Activated CD4-positive, alpha-beta T cell treated with anti-CD3 and anti-CD28 coated beads, Interleukin-2, amount 50 U/mL, for 4 hours (primary cell): Measurements from ENCODE around the gene LCLAT1.
"Not testable (repeated sequence)": the region's sequence is repeated elsewhere in the genome, so short reads cannot be mapped to it uniquely, and the experiment has no call there.

Source experiments
- DNase-seq, 2 experiments: peaks; one replicate each; pipeline ENCODE4 v3.0.0-alpha.2; 2020

The LCLAT1 gene

DNA sequence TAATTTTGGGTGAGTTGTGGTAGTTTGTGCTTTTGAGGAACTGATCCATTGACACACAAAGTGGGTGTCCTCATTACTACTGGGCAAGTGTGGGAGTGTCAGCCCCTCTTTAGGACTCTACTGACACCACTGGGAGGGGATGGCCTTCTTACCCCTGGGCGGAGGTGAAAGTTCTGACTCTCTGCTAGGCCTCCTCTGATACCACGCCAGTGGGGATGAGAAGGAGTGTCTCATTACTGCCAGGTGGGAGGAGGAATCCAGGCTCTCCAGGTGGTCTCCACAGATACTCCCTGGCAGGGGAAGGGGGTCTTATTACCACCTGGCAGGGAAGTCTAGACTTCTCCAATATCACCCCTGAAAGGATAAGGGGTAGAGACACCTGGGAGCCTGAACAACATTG lies 9.1 kb downstream of the LCLAT1 start:
- no peak for DNase-seq

DNA sequence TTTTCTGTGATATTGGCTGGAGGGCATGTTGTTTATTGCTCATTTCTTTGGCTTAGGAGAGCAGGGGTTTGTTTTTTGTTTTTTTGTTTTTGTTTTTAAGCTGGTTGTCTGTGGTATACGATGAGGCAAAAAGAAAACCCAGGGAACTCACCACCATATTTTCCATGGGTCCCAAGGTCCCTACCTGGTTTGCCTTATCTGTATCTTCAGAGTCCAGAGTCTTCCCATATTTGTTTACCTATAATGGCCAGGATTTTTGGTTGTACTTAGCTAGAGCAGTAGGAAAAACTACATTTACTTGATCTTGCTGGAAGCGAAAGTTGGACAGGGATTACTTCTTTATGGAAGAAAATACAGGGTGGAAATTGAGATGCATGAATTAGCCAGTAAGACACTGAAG lies 9.5 kb downstream of the LCLAT1 start:
- no peak for DNase-seq

DNA sequence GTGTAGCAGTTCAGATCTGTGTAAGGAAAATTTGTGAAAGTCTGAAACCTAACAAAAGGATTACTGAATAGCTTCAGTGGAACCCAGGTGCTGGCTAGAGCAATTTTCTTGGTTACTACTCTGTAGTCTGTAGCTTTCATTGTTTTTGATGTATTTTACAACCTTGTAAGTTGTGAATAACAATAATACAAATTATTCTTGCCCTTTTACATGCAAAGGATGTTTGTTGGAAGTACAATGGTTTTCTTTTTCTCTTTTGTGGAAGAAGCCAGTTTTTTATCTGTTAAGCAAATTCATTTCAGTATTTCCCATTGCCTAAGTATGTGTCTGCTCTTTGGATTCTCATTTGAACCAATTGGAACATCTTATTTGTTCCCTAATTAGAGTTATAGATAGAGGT lies 10.2 kb downstream of the LCLAT1 start:
- DNase-seq: no peak

DNA sequence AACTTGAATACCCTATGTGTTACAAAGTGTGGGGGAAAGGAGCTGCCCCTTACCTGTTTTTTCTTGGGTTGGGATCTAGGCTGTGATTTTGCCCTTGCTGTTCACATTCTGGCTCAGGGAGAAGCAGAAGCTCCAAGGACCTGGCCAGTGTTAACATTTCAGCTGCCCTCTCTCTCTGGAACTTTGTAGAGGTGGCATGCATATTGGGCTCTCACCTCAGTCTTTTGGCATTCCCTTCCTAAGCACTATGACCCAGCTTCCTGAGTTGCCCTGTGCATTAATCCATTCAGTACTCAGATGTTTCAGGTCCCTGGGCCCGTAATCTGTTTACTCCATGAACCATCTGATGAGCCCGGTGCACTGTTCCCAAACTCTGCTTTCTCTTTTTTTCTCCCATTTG lies 12.1 kb downstream of the LCLAT1 start:
- DNase-seq: no peak

DNA sequence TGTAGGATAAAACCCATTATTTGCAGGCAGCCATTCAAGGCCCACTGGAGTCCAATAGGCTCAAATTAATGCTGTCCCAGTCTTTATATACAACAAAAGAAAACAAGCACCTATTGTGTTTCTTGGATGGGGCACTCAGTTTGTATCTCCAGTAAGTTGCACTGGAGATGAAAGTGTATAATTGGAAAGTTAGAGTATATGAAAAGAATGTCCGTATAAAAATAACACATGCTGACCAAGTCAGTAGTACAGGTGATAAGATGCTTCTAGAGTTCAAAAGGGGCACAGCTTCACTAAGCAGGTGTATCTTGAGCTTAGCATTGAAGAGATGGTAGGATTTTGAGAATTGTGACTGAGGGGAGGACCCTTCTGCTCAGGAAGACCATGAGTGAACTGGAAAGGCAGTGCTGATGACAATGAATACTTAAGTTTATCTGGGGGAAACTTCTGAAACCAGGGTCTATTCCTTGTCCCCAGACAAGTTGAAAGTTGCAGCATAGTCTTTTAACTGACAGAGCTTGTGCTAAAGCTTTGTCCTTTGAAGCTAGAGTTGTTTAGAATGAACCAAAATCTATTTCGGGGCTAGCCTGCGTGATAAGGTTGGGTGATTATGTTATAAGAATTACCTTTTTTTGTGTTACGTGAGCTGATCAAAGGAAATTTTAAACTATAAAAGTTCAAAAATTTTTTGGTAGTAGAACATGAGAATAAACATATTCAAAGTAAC lies 15.2 kb downstream of the LCLAT1 start:
- DNase-seq: no peak

DNA sequence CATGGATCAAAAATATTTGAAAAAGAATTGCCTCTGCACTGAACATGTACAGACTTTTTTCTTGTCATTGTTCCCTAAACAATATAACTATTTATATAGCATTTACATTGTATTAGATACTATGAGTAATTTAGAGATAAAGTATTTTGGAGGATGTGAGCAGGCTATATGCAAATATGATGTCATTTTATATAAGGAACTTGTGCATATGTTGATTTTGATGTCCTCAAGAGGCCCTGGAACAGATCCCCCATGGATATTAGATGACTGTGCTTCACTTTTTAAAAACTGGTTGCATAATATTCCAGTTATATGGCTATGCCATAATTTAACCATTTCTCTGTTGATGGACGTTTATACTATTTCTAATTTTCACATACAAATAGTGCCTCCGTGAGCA lies 16.5 kb downstream of the LCLAT1 start:
- no peak for DNase-seq

DNA sequence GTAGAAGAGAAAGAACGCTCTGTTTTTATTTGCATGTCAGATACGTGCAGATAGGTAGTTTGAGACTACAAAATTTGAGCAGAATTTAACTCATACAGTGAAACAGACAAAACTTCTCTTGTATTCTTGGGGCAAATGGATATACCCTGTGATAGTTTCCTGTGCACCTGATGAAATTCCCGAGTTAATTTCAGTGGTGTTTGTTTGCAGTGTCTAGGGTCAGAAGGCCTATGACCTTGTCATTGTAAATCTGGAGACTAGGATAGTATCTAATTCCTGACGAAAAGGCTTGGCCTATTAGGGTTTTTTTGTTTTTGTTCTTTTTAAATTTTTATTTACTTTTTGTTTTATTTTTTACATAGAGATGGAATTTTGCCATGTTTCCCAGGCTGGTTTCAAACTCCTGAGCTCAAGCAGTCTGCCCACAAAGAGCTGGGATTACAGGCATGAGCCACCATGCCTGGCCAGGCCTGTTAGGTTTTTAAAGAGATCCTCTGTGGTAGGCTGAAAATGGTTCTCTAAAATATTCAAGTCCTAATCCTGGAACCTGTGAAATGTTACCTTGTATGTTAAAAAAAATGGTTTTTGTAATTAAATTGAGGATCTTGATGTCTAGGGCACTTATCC lies 17.6 kb downstream of the LCLAT1 start:
- no peak for DNase-seq

DNA sequence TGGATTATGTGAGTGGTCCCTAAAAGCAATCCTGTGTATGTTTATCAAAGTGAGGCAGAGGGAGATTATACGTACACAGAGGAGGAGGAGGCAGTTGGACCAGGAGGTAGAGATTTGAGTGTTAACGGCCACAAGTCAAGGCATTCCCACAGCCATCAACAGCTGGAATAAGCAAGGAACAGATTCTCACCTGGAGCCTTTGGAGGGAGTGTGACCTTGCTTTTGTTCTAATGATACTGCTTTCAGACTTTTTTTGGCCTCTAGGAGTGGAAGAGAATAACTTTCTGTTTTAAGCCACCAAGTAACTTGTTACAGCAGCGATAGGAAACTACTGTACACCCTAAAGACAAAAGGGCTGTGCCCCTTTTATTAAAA lies 18.1 kb downstream of the LCLAT1 start:
- no peak for DNase-seq

DNA sequence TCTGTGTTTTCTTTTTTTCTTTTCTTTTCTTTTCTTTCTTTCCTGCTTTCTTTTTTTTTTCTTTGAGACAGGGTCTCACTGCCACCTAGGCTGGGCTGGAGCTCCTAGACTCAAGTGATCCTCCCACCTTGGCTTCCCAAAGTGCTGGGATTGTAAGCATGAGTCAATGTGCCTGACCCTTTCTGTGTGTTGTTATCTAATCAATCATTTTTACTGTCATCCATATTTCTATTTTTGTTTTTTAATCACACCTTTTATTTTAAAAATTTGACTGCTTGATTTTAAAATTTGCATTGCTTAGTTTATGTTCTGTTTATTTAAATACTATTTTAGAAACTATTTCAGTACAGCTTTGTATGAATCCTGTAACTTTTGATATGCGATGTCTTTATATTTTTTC lies 19.2 kb downstream of the LCLAT1 start:
- no peak for DNase-seq

DNA sequence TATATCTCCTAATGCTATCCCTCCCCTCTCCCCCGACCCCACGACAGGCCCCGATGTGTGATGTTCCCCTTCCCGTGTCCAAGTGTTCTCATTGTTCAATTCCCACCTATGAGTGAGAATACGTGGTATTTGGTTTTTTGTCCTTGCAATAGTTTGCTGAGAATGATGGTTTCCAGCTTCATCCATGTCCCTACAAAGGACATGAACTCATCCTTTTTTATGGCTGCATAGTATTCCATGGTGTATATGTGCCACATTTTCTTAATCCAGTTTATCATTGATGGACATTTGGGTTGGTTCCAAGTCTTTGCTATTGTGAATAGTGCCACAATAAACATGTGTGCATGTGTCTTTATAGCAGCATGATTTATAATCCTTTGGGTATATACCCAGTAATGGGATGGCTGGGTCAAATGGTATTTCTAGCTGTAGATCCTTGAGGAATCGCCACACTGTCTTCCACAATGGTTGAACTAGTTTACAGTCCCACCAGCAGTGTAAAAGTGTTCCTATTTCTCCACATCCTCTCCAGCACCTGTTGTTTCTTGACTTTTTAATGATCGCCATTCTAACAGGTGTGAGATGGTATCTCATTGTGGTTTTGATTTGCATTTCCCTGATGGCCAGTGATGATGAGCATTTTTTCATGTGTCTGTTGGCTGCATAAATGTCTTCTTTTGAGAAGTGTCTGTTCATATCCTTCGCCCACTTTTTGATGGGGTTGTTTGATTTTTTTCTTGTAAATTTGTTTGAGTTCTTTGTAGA lies 20.2 kb downstream of the LCLAT1 start:
- not testable (repeated sequence) for DNase-seq

DNA sequence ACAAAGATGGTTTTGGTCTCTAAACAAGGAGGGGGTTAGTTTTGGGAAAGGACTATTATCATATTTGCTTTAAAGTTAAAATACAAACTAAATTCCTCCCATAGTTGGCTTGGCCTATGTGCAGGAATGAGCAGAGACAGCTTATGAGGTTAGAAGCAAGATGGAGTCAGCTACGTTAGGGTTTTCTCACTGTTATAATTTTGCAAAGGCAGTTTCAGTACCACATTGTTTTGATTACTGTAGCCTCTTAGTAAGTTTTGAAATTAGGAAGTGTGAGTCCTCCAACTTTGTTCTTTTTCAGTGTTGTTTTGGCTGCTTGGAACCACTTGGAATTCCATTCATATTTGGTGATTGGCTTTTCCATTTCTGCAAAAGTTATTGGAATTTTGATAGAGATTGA lies 23.4 kb downstream of the LCLAT1 start:
- no peak for DNase-seq

DNA sequence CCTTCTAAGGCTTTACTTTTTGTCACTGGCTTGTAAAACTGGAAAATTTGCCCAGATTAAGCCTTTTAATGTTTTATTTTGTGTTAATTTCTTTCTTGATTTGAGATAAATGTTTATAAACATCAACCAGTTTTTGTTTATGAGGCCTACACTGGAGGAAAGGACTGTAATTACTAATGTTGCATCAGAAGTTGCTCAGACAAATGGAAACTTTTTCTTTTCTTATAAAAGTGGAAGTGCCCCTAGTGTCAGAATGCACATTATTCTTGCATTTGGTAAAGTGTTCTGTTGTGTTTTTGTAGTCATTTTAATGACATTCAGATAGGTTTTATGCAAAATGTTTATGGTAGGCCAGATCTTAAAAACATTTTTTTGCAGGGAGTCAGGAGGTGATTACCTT lies 25.3 kb downstream of the LCLAT1 start:
- DNase-seq: no peak

DNA sequence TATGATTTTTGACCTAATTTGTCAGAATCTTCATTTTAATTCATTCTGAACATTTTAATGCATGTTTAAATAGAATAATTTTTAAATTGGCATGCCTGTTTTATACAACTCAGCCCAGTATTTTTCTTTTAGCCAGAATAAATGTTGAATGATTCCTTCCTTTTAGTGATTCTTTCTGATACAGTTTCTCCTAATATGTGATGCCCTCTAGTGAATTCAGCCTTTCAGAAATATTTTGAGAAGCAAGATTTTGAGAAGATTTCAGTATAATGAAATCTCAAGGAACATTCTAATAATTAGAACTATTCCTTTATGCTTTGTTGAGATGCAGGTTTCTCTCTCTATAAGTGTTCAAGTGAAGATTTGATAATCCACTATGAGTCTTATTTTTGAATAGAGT lies 28.5 kb downstream of the LCLAT1 start:
- DNase-seq: no peak

DNA sequence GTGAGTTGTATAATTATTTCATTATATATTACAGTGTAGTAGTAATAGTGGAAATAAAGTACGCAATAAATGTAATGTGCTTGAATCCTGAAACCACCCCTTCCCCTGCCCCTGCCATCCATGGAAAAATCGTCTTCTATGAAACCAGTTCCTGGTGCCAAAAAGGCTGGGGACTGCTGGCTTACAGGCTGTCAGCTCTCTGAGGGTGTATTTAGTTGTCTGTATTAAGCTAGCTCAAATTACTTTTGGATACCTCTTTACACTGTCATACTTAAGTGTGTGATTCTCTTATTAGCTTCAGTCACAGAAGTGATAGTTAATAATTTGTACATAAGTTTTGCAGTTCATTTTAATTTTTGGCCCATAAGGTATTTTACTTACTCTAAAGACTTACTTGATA lies 29.6 kb downstream of the LCLAT1 start:
- DNase-seq: no peak

DNA sequence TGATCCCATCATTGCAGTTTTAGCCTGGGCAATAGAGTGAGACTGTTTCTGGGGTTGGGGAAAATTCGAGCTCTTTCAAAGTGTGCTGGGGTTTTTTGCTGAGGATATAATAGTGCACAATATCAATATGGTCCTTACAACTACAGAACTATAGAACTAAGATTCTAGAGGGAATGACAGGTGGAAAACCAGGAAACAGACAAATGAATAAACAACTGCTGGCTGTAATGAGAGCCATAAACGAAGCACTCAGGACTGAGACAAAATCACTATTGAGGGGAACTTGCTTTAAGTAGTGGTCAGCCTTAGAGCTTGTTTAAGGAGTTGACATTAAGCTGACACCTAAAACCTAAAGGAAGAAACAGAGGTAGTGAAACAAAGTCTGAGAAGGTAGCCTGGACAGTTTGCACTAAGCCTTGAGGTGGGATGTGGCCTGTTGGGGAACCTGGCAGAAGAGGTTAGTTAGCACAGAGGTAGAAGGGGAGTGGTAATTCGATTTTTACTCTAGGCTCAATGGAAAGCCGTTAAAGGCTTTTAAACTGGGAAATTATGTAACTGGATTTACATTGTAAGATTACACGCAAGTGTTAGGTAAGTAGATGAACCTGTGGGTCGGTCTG lies 33.8 kb downstream of the LCLAT1 start:
- no peak for DNase-seq

DNA sequence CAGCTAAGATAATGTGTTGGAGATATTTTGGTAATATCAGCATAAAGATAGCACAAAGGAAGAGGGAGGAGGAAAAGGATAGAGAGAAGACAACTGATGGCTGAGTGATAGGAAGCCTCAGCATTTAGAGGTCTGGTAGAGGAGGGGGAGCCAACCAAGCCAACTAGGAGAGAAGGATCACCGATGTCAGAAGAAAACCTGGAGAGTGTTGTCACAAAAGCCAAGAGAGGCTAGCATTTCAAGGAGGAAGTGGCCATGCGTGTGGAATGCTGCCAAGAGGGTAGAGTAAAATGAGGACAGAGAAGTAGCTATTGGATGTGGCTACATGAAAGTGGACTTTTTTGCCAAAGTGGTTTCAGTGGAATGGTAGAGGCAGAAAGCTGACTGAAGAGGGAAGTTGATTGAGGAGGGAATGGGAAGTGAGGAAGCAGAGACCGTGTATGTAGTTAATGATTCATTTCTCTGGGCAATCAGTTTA lies 34.3 kb downstream of the LCLAT1 start:
- no peak for DNase-seq

DNA sequence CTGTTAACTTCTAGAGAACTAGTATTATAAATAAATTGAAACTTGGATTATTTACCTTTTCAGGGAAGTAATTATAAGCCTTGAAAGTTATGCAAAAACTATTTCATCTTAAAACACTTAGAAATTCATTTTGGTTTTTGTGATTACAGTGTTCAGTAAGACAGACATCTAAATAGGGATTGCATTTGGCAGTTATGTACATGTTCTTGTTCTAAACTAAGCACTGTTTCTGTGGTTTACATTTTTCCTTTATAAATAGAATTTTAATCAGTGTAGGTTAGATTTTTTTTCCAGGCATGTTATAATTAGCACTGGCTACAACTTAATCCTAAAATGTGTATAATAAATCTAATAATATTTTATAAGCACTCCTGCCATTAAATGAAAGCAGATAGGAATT lies 35.0 kb downstream of the LCLAT1 start:
- DNase-seq: no peak

DNA sequence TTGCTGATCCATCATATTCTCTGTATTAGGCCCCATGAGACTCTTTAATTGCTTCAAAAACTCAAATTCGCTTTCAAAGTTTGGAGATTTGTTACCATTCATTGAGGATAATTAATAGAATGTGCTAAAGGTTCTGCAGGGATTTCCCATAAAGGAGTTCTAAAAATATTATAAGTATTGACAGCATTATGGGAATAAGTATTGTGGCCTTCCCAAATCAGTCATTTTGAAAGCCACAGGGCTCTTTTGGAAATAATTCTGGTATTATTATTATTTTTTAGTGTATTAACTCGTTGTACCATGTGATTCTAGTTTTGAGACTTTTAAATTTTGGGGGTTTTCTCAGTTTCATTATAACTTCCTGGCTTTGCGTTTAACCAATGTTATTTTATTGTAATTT lies 37.1 kb downstream of the LCLAT1 start:
- no peak for DNase-seq

DNA sequence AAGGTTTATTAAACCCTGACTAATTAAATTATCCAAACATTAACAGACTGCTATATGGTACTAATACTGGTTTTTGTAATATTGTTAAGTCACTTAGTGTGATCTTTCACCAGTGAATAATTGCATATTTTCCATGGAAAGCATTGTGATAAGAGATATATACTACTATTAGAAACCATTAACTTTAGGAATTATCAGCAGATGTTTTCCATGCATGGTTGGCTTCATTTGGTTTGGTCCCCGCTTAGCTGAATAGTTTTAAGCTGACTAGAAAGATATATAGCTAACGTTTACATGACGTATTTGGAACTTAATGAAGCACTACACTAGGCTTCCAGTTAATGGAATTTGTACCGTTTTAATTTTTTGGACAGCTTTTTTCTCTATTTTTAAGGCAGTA lies 37.9 kb downstream of the LCLAT1 start:
- no peak for DNase-seq

DNA sequence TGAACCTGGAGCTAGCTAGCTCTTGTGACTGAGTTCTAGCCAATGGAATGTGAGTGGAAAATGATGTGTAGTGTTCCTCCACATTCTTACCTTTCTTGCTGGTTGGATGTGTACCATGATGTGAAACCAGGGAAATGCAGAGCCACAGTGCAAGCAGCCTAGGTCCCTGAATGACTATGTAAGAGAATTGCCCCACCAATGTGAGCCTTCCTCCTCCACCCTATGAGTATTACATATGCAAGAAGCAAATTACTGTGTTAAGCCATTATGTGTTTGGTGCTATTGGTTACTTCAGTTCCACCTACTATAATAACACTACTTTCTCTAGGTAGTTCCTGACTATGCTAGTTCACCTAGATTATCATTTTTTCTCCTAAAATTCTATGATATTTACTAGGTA lies 39.6 kb downstream of the LCLAT1 start:
- DNase-seq: no peak

DNA sequence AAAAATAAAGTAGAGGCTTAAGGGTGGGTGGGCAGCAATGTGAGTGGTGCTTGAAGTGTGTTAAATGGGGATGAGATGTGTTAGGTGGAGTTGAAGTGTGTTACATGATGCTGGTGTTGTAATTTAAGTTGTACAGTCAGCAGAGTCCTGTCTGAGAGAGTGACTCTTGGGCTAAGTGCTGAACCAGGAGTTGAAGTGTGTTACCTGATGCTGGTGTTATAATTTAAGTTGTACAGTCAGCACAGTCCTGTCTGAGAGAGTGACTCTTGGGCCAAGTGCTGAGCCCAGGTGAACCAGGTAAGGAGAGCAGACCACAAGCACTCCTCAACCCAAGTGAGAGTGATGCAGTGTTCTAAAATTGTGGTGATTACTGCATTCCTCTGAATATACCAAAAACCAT lies 40.6 kb downstream of the LCLAT1 start:
- DNase-seq: no peak

DNA sequence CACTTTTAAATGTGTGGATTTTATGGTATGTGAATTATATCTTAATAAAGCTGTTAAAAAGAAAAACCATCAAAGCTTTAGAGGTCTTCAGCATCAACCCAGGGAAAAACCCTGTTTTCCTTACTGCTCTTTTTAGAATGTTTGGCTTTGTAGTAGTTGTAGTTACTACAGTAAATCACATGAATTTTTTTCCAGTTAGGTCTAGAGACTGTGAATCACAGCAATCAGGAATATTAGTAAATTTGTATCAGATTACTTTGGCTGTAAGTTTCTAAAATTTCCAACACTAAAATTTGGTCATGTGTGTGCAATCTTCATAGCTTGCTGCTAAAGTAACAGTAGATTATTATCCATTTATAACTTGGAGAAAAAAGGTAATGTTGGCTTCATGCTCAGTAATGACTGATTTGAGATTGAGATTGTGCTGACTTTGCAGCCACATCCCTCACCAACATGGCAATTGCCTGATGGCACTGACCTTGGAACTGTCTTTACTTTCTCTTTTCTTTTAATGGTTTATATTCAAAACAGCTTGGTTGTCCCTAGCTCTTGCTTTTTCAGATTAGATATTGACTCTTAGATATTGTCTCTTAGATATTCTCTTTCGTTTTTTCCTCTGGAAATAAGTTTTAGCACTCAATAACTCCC lies 41.1 kb downstream of the LCLAT1 start:
- no peak for DNase-seq

DNA sequence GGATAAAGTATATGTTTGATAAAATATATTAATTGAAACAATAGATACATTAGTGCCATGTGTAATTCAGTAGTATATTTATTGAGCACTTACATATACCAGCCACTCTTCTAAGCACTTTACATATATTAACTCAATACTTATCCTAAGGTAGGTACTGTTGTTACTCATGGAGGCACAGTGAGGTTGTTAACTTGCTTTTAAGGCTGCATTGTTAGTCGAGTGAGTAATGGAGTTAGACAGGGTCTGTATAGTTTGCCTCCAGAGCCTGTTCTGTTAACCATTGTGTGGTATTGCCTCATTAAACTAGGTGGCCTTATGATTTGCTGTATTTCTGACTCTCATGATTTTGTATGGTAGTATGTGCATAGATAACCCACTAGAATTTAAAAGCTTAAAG lies 44.2 kb downstream of the LCLAT1 start:
- DNase-seq: no peak
